ENCODE data around the gene IGFBP7. TPM values are rescaled to one million over a fixed set of nuclear protein-coding genes. Genes with fewer than 3 reads are reported as not detected.
A peak's percentile ranks its signal among the peaks of the same experiment; 100 is the strongest.

Gene IGFBP7
- total RNA-seq, 1 donor from 2014 or later: 487 TPM

DNA sequence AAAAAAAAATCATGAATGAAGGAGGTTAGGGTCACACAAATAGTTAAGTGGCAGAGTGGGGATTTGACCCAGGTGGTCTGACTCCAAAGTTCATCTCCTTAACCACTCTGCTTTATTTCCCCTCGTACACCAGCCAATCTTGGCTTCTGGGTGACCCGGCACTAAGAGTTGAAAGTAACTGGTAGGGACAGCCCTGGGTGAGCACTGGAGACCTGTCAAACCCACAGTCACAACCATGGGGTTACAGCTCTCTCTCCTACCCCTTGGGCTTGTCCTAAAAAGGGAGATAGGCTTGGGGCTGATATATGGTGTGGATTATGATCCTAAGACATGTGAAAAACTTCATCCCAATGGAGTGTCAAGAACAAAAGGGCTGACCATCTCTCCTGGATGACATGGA is 12.5 kb downstream of the IGFBP7 start:
- DNase-seq (ENCODE audit: low spot score): no peak

DNA sequence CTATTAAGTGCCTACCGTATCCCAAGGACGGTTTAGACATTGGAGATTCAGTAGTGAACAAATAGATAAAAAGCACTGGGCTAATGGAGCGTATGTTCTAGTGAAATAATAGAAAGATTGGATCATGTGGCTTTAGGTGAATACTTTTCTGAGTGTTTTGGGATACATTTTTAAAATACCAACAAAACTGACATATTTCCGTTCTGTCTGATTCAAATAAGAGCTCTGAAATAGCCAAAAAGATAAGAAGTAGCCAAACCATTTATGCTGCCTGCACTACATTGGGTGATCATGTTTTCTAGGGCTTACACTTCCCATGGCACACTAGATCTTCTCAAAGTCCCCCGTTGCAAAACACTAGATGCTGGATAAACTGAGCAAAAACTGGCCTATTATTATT is 14.2 kb downstream of the IGFBP7 start:
- no peak for DNase-seq (ENCODE audit: low spot score)

- no peak for DNase-seq (ENCODE audit: low spot score)
These were observed 14.9 kb downstream of the IGFBP7 start for GRCh38 chr4:57095245-57095644.

DNA sequence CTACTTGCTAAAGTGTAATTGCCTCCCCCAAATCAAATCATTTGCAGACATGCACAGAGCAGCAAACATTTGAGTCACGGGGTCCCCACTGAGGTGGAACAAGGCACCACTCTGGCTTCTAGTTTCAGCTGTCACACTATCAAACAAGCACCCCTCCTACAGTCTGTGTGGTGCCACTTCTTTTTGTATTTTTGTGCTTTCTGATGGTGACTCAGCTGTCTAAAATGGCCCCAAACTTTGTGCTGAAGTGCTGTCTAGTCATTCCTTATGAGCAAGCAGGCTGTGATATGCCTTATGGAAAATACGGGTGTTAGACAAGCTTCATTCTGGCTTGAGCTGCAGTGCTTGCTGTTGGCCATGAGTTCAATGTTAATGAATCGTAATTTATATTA is 15.4 kb downstream of the IGFBP7 start:
- no peak for DNase-seq (ENCODE audit: low spot score)

DNA sequence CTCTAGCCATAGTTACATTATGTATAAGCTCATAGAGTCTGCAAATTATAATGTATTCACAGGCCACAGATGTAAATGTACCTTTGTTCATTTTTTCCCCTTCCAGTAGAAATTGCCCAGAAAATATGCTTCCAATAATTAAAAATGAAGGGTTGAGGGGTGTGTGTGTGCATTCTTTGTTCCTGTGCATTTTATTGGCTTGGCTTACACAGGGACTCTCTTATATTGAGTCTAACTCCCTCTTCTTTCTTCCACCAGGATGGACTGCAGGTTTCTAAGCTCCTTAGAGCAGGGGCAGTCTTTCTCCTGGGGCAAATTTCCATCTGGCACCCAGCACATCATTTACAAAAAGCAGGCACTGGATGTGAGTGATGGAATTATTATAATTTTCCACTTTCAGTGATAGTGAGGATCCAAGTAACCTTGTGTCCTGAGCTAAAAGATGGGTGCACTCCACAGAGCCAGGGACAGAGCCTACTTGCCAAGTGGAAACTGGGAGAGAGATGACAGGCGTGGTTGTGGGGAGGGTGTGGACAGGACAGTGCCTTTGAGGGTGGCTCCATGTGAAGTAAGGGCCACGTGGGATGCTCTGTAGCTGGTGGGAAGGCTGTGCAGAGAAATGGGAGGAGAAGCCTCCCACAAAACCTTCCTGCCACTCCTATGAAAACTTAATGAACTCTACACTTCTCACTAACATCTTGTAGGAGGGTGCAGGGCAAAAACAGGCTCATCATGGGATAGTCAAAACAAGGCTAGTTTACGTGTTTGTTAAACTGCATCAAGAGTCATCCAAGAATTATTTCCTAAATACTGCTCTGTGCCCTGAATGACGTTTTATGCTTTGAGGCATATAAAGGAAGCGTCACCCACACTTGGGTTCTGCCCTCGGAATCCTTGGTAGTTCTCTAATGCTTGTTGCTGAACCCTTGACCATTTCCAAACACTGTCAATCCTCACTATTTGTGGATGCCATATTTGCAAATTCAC is 16.0 kb downstream of the IGFBP7 start:
- DNase-seq (ENCODE audit: low spot score): peak; percentile 70

- DNase-seq (ENCODE audit: low spot score): no peak
These were observed 18.5 kb downstream of the IGFBP7 start for GRCh38 chr4:57091657-57092162.

DNA sequence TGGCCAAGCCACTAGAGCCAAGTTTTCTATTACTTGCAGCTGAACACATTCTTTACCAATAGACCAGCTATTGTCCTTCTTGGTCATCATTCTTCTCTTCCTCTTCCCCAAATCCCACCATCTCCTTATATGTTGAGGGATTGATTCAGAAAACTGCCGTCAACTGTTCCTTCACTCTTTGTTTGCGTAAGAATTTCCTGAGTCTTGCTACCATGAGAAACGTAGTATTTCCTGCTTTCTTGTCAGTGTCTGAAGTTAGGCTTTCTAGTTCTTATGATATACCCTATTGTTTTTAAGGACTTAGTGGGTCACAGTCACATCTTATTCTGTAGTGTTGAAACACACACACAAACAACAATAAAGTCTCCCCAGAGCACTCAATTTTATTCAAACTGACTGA is 20.1 kb downstream of the IGFBP7 start:
- DNase-seq (ENCODE audit: low spot score): no peak

- DNase-seq (ENCODE audit: low spot score): no peak
These were observed 20.6 kb downstream of the IGFBP7 start for GRCh38 chr4:57089549-57089948.

- DNase-seq (ENCODE audit: low spot score): no peak
These were observed 24.0 kb downstream of the IGFBP7 start for GRCh38 chr4:57086031-57086723.

- no peak for DNase-seq (ENCODE audit: low spot score)
These were observed 24.9 kb downstream of the IGFBP7 start for GRCh38 chr4:57085278-57085677.

DNA sequence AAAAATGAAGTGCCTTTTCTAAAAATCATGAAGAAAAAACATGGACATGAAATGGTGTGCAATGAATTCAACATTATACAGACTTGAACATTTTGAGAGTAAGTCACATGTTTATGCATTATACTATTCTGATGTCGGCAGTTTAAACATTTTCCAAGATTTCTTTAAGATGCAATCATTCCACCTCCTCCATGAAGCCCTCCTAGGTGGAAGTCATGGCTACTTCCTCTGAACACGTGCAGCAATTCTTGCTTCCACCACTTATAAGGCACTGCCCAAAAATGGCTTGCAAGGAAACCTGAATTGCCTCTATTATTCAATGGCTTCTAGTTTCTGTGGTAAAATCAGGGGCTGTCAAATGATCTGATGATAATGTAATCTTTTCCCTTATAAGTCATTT is 25.8 kb downstream of the IGFBP7 start:
- no peak for DNase-seq (ENCODE audit: low spot score)

DNA sequence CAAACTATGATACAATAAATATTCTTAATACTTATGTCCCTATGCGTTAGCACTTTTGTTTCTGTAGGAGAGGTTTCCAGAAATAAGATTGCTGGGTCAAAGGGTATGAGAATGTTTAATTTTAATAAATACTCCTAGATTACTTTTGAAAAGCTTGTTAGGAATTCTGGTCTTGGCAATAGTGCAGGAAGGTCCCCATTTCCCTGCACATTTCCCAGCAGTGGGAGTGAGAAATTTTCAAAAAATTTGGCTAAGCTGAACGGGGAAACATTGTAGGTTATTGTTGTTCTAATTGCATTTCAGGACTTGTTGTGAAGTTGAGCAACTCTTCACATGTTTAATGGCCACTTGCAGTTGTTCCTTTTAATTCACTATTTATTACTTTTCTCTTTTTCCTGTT is 27.1 kb downstream of the IGFBP7 start:
- DNase-seq (ENCODE audit: low spot score): no peak

GRCh38 chr4:57081651-57082621 is 28.2 kb downstream of the IGFBP7 start:
- DNase-seq (ENCODE audit: low spot score): no peak

DNA sequence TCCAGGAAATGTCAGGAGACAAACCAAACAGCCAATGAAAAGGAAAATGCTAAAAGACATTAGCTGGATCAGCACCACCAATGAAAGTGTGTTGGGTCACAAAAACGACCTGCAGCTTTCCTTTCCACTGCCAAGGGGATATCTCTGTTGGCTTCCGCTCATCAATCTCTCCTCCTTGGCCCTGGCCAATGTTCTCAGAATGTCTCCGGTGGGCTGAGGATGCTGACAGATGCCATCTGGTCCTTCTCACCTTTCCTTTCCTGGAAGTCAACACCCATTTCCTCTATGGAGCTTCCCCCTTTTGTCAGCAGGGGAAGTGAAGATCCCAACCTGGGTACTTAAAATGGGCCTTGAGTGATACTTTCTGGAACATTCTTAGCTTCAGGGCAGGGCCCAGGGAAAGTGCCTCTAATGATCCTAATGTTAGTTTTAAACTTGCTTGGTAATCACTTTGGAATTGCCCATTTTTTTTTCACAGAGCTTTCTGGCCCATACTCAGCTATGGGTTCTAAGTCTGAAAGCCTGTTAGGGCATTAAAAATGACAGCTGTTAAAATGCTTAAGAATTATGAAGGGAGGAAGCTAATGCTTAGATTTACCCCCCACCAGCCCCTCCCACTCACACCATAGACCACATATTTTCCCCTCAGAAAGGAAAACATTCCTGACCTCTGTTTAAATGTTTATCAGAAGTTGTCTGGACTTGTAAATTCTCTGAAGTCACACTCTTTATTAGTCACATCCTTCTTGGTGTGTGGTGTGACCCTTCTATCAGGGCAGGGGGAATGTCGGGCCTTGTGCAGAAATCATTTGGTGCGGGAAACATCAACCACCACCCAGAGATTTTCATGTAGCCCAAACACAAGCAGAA is 29.2 kb downstream of the IGFBP7 start:
- DNase-seq (ENCODE audit: low spot score): no peak

DNA sequence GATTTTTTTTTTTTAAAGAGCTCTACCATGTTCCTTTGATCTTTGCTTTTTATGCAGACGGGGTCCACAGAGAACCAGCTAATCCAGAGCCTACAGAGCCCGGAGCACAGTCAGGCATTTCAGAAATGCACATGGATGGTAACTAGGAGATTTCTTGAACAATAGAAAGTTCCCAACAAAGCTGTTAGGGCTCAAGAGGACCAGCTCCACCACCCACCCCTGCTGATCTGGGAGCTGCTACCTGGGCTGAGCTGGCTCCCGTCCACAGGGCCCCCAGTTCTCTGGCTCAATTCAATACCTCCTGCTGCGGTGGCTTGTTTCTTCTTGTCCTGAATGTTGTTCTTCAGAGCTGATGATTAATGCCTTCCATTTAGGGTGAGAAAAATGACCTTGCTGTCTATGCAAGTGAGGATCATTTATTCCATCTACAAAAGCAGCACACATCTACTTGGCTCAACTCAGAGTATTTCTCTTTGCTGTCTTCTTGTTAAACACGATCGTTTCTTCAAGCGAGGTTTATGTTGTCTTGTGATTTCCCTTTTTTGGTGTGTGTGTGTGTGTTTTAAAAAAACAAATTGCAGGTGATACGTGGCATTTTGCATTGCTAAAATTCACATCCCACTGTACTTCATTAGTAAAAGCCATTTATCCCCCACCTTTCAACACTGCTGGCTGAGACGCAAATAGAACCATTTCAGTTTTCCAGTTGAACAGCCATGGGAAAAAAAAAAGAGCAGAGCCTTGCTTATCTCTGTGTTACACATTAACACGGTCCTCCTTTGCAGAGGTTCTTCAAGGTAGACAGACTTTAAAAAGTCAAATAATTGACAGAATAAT is 31.3 kb downstream of the IGFBP7 start:
- DNase-seq (ENCODE audit: low spot score): no peak

DNA sequence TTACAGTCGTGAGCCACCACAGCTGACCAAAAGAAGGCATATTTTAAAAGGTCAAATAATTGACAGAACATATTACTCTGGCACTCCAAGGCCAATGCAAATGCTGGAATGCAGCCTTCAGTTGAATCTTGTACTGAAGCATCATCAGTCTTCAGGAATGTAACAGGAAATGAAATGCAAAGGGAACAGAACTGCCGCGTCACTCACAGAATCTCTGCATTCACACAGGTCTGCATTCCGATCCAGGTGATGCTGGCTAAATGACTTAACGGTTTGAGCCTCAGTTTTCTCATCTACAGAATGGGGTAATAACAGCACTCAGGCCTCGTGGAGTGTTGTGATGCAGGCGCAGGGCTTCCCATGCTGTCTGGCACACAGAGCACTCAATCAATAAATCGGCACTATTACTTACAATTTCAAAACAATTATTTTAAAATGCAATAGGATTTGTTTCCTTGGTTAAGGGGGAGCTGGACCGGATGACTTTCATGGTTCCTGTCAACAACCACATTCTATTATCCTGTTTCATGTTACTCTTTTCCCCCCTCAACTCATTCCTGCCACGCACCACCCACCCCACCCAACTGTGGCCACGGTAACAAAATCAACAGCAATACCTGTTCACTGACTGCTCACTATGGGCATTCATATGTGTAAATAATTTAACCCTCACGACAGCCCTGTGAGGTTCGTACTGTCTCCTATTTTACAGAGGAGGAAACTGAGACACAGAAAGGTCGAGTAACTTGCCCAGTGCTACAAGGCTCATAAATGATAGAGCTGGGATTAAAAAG is 32.4 kb downstream of the IGFBP7 start:
- DNase-seq (ENCODE audit: low spot score): no peak

- no peak for DNase-seq (ENCODE audit: low spot score)
These were observed 33.5 kb downstream of the IGFBP7 start for GRCh38 chr4:57076646-57077045.

DNA sequence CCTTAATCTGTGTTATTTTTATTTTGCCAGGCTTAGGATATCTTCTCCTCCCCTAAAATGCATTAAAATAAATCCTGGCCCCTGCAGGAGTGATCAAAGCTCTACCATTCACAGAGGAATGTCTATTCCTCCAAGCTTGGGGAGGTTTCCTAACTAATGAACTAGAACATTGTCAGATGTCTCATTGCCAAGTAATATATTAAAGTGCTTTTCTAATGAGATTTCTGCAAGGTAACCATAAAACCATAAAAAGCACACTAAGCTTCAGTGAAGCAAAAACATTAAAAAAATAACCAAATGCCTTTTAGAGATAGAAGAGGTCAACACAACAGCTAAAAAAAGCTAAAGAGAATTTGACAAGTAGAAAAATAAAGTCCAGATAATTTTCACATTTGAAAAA is 34.8 kb downstream of the IGFBP7 start:
- DNase-seq (ENCODE audit: low spot score): no peak

DNA sequence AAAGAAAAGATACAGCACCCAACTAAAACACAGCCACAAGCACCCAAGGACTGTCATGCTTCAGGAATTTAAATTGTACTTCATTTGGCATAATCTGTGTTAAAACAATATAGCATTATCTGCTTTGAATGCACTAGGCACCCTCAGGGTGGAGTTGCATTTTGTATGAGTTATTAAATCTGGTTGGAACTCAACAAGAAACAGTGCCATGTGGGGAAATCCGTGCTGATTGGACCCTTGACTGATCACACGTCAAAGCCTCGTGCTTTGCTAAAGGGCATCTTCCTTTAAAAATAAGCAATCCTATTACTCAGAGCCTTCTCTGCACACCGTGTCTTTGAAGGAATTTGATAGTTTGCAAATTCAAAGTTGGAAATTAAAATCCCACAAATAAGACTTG is 35.4 kb downstream of the IGFBP7 start:
- DNase-seq (ENCODE audit: low spot score): no peak
